Measurements from ENCODE around the gene KCNJ6. TPM values are rescaled to one million over a fixed set of nuclear protein-coding genes. Genes with fewer than 3 reads are reported as not detected.

The KCNJ6 gene
- total RNA-seq, 1 experiment from 2014 or later: not detected

DNA sequence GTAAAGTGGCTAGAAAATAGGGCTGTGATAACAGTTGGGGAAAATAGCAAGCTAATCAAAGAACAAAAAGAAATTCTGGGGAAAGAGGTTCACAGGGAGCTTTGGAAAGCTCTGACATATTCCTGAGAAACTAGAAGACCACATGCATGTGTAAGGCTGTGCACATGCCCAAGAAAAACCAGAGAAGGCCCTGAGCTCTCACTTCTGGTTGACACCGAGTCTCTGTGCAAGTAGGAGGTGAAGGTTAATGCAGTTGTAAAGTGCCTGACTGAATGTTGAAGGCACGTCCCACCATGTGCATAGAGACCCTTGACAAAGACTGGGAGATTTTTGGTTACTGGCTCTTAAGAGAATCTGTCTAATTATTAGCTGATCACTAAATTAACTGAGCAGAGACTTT, 288.7 kb downstream of the KCNJ6 start:
- ChIA-PET POLR2A (no interaction called here), RAD21 (ENCODE audit: low non-redundant PET in 1 of 2, low total read pairs in 2 of 2, uncharacterized antibody in 2 of 2, unreplicated experiment in 2 of 2) (no interaction called here), CTCF (no interaction called here)
- Histone ChIP-seq H3K27ac (ENCODE audit: low read depth, low read length) (no peak overlapping the region), H3K27me3 (ENCODE audit: insufficient read depth, low read length) (no peaks in the 10 kb centered on the region), H4K20me1 (ENCODE audit: insufficient read depth) (no peaks in the 10 kb centered on the region), H3K79me2 (ENCODE audit: insufficient read depth, low read length) (no peaks in the 10 kb centered on the region), H3K9me3 (ENCODE audit: control insufficient read depth in 1 of 2, insufficient read depth in 1 of 2, low read depth in 1 of 2, low read length in 2 of 2) (no peaks in the 10 kb centered on the region), H3K36me3 (ENCODE audit: control insufficient read depth in 1 of 2, insufficient read depth in 2 of 2, low read length in 2 of 2) (no peaks in the 10 kb centered on the region), H3K9me2 (ENCODE audit: insufficient read depth) (no peaks in the 10 kb centered on the region), H3K9ac (ENCODE audit: low read length) (no peak overlapping the region), H3K4me2 (ENCODE audit: low read length) (no peak overlapping the region), H3K4me1 (ENCODE audit: control insufficient read depth in 1 of 2, insufficient read depth in 2 of 2, low read length in 2 of 2) (no peaks in the 10 kb centered on the region), H3K4me3 (replicated peaks in 1 of 2; ENCODE audit: low read depth in 1 of 2, low read length in 2 of 2) (no peak overlapping the region), H2AFZ (ENCODE audit: low read depth, low read length, poor library complexity, severe bottlenecking) (no peak overlapping the region)
- intact Hi-C loops (cut with micrococcal nuclease): no loop called here
- DNase-seq (ENCODE audit: low read depth, low spot score) (no peak), ATAC-seq (no peak)
- no TSS peak for BruUV-seq (replicated peaks)
- TF ChIP-seq CEBPB (IDR thresholded peaks at IDR 0.05; ENCODE audit: low read depth) (no peak), EGR1 (IDR thresholded peaks at IDR 0.05; ENCODE audit: low read depth) (no peak), POLR2AphosphoS5 (IDR thresholded peaks at IDR 0.05; ENCODE audit: low read depth, low read length) (no peak), FOSL1 (IDR thresholded peaks at IDR 0.05; ENCODE audit: low read depth) (no peak), ELF1 (IDR thresholded peaks at IDR 0.05; ENCODE audit: borderline replicate concordance, low read depth) (no peak), TCF7L2 (IDR thresholded peaks at IDR 0.05; ENCODE audit: borderline replicate concordance, extremely low read depth, insufficient read depth, insufficient read length) (no peak), SIN3A (IDR thresholded peaks at IDR 0.05; ENCODE audit: low read depth) (no peak), CBX3 (IDR thresholded peaks at IDR 0.05; ENCODE audit: low read depth) (no peak), ZFX (IDR thresholded peaks at IDR 0.05) (no peak), ZNF274 (IDR thresholded peaks at IDR 0.05; ENCODE audit: low read depth, low read length) (no peak), SP1 (IDR thresholded peaks at IDR 0.05; ENCODE audit: low read depth) (no peak), RAD21 (IDR thresholded peaks at IDR 0.05; ENCODE audit: low read depth) (no peak)
- TF ChIP-seq, protein P1, sequence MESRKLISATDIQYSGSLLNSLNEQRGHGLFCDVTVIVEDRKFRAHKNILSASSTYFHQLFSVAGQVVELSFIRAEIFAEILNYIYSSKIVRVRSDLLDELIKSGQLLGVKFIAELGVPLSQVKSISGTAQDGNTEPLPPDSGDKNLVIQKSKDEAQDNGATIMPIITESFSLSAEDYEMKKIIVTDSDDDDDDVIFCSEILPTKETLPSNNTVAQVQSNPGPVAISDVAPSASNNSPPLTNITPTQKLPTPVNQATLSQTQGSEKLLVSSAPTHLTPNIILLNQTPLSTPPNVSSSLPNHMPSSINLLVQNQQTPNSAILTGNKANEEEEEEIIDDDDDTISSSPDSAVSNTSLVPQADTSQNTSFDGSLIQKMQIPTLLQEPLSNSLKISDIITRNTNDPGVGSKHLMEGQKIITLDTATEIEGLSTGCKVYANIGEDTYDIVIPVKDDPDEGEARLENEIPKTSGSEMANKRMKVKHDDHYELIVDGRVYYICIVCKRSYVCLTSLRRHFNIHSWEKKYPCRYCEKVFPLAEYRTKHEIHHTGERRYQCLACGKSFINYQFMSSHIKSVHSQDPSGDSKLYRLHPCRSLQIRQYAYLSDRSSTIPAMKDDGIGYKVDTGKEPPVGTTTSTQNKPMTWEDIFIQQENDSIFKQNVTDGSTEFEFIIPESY (IDR thresholded peaks at IDR 0.05; ENCODE audit: extremely low read depth, insufficient replicate concordance, low read length): no peak
- TF ChIP-seq, protein P2, sequence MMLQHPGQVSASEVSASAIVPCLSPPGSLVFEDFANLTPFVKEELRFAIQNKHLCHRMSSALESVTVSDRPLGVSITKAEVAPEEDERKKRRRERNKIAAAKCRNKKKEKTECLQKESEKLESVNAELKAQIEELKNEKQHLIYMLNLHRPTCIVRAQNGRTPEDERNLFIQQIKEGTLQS (IDR thresholded peaks at IDR 0.05): no peak
- TF ChIP-seq, protein P3, sequence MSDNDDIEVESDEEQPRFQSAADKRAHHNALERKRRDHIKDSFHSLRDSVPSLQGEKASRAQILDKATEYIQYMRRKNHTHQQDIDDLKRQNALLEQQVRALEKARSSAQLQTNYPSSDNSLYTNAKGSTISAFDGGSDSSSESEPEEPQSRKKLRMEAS (IDR thresholded peaks at IDR 0.05): no peak
- TF ChIP-seq, protein P4, sequence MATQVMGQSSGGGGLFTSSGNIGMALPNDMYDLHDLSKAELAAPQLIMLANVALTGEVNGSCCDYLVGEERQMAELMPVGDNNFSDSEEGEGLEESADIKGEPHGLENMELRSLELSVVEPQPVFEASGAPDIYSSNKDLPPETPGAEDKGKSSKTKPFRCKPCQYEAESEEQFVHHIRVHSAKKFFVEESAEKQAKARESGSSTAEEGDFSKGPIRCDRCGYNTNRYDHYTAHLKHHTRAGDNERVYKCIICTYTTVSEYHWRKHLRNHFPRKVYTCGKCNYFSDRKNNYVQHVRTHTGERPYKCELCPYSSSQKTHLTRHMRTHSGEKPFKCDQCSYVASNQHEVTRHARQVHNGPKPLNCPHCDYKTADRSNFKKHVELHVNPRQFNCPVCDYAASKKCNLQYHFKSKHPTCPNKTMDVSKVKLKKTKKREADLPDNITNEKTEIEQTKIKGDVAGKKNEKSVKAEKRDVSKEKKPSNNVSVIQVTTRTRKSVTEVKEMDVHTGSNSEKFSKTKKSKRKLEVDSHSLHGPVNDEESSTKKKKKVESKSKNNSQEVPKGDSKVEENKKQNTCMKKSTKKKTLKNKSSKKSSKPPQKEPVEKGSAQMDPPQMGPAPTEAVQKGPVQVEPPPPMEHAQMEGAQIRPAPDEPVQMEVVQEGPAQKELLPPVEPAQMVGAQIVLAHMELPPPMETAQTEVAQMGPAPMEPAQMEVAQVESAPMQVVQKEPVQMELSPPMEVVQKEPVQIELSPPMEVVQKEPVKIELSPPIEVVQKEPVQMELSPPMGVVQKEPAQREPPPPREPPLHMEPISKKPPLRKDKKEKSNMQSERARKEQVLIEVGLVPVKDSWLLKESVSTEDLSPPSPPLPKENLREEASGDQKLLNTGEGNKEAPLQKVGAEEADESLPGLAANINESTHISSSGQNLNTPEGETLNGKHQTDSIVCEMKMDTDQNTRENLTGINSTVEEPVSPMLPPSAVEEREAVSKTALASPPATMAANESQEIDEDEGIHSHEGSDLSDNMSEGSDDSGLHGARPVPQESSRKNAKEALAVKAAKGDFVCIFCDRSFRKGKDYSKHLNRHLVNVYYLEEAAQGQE (IDR thresholded peaks at IDR 0.05; ENCODE audit: low read depth): no peak
- TF ChIP-seq, protein P5, sequence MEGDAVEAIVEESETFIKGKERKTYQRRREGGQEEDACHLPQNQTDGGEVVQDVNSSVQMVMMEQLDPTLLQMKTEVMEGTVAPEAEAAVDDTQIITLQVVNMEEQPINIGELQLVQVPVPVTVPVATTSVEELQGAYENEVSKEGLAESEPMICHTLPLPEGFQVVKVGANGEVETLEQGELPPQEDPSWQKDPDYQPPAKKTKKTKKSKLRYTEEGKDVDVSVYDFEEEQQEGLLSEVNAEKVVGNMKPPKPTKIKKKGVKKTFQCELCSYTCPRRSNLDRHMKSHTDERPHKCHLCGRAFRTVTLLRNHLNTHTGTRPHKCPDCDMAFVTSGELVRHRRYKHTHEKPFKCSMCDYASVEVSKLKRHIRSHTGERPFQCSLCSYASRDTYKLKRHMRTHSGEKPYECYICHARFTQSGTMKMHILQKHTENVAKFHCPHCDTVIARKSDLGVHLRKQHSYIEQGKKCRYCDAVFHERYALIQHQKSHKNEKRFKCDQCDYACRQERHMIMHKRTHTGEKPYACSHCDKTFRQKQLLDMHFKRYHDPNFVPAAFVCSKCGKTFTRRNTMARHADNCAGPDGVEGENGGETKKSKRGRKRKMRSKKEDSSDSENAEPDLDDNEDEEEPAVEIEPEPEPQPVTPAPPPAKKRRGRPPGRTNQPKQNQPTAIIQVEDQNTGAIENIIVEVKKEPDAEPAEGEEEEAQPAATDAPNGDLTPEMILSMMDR (IDR thresholded peaks at IDR 0.05 in 2 of 3, conservative IDR thresholded peaks at IDR 0.05 in 1 of 3; ENCODE audit: borderline replicate concordance in 1 of 3, insufficient read depth in 1 of 3, low read depth in 2 of 3, low read length in 2 of 3): no peak

Measured in HCT116 (cell line).